ENCODE data around the gene WDR7. TPM values are rescaled to one million over a fixed set of nuclear protein-coding genes. Genes with fewer than 3 reads are reported as not detected.

Gene WDR7
- polyA plus RNA-seq, 2 of the 4 experiments (the other 2 are of a cell fraction) = 4.2 to 7.0 TPM

GRCh38 chr18:56662902-56663301, 11.7 kb downstream of the WDR7 start:
- ChIA-PET POLR2A (no interaction called here), CTCF (no interaction called here)
- DNase-seq (ENCODE audit: low read depth in 1 of 2, low spot score in 1 of 2) = no peak
- TF ChIP-seq RNF2 (IDR thresholded peaks at IDR 0.05; ENCODE audit: borderline replicate concordance, low read depth) = no peak
- no peak for TF ChIP-seq FOXS1 (CRISPR knock-in tag; IDR thresholded peaks at IDR 0.05)
- TF ChIP-seq SMC3 (IDR thresholded peaks at IDR 0.05) = no peak
- TF ChIP-seq RFX5 (IDR thresholded peaks at IDR 0.05) = no peak
- H3K4me2 ChIP-seq = no peak overlapping the region
- WGBS (ENCODE audit: missing lambda C conversion rate) = 97% methylated on average over 2 of the region's 2 CpGs
- H3K9me3 ChIP-seq = no peaks in the 10 kb centered on the region
- FAIRE-seq = no peak
- H3K4me1 ChIP-seq = no peaks in the 10 kb centered on the region
- no peak for ATAC-seq
- no peak overlapping the region for H3K4me3 ChIP-seq
- no peak overlapping the region for H3K27ac ChIP-seq

- CTCF ChIA-PET = no interaction called here
- FAIRE-seq = no peak
- ATAC-seq = no peak
- Histone ChIP-seq H3K4me2 (no peak overlapping the region), H3K9me3 (no peaks in the 10 kb centered on the region), H3K4me3 (no peak overlapping the region), H3K27ac (no peak overlapping the region), H3K4me1 (no peaks in the 10 kb centered on the region)
- TF ChIP-seq RCOR1 (IDR thresholded peaks at IDR 0.05; ENCODE audit: low read depth, low read length) (no peak), EP300 (IDR thresholded peaks at IDR 0.05) (no peak), JUNB (IDR thresholded peaks at IDR 0.05) (no peak)
- no peak for DNase-seq (ENCODE audit: low read depth in 1 of 2, low spot score in 1 of 2)
- WGBS (ENCODE audit: missing lambda C conversion rate) = 81% methylated on average over 8 of the region's 8 CpGs
- POLR2A ChIA-PET = no interaction called here
Measured at GRCh38 chr18:56672391-56672790, 21.2 kb downstream of the WDR7 start.

GRCh38 chr18:56672981-56673380, 21.8 kb downstream of the WDR7 start:
- no peak for FAIRE-seq
- ChIA-PET POLR2A (no interaction called here), CTCF (no interaction called here)
- 89% methylated on average over 3 of the region's 3 CpGs for WGBS (ENCODE audit: missing lambda C conversion rate)
- H3K4me1 ChIP-seq = no peaks in the 10 kb centered on the region
- H3K4me3 ChIP-seq = no peak overlapping the region
- no peak overlapping the region for H3K27ac ChIP-seq
- TF ChIP-seq KDM5A (IDR thresholded peaks at IDR 0.05) = no peak
- no peak for TF ChIP-seq MAX (IDR thresholded peaks at IDR 0.05)
- TF ChIP-seq CBX2 (IDR thresholded peaks at IDR 0.05; ENCODE audit: borderline replicate concordance, low read depth) = no peak
- no peak for TF ChIP-seq RARB (CRISPR knock-in tag; IDR thresholded peaks at IDR 0.05)
- no peaks in the 10 kb centered on the region for H3K9me3 ChIP-seq
- ATAC-seq = no peak
- H3K4me2 ChIP-seq = no peak overlapping the region
- no peak for DNase-seq (ENCODE audit: low read depth in 1 of 2, low spot score in 1 of 2)

GRCh38 chr18:56676639-56677038, 25.5 kb downstream of the WDR7 start:
- ATAC-seq (no peak), FAIRE-seq (no peak), DNase-seq (ENCODE audit: low read depth in 1 of 2, low spot score in 1 of 2) (no peak)
- Histone ChIP-seq H3K4me3 (no peak overlapping the region), H3K27ac (no peak overlapping the region), H3K9me3 (no peaks in the 10 kb centered on the region), H3K4me1 (no peaks in the 10 kb centered on the region), H3K4me2 (no peak overlapping the region)
- 80% methylated on average over 2 of the region's 2 CpGs for WGBS (ENCODE audit: missing lambda C conversion rate)
- TF ChIP-seq ZSCAN20 (CRISPR knock-in tag; IDR thresholded peaks at IDR 0.05) = no peak
- no peak for TF ChIP-seq FOXS1 (CRISPR knock-in tag; IDR thresholded peaks at IDR 0.05)
- TF ChIP-seq RAD21 (conservative IDR thresholded peaks at IDR 0.05 in 1 of 2, IDR thresholded peaks at IDR 0.05 in 1 of 2) = no peak
- no peak for TF ChIP-seq HDAC2 (IDR thresholded peaks at IDR 0.05)
- TF ChIP-seq ATOH8 (CRISPR knock-in tag; IDR thresholded peaks at IDR 0.05; ENCODE audit: low read depth) = no peak
- TF ChIP-seq CEBPB (IDR thresholded peaks at IDR 0.05) = no peak
- TF ChIP-seq BHLHE40 (IDR thresholded peaks at IDR 0.05; ENCODE audit: low read depth, low read length) = no peak
- no peak for TF ChIP-seq PBX3 (IDR thresholded peaks at IDR 0.05)
- TF ChIP-seq REST (IDR thresholded peaks at IDR 0.05) = no peak
- TF ChIP-seq NR3C1 (IDR thresholded peaks at IDR 0.05) = no peak
- CTCF ChIA-PET = no interaction called here
- POLR2A ChIA-PET = no interaction called here

Data from A549 (cell line).